Stimulated activated CD4-positive, alpha-beta T cell treated with anti-CD3 and anti-CD28 coated beads, TNF-alpha, amount 100 ng/mL, for 4 hours (primary cell): Measurements from ENCODE around the gene WWOX.
"Not testable (repeated sequence)": the region's sequence is repeated elsewhere in the genome, so short reads cannot be mapped to it uniquely, and the experiment has no call there.

ENCODE experiments used
- DNase-seq, 3 experiments: peaks; one replicate each; pipeline ENCODE4 v3.0.0-alpha.2; 2020; ENCODE audit warnings: low read depth in 3 of 3

Gene WWOX

DNA sequence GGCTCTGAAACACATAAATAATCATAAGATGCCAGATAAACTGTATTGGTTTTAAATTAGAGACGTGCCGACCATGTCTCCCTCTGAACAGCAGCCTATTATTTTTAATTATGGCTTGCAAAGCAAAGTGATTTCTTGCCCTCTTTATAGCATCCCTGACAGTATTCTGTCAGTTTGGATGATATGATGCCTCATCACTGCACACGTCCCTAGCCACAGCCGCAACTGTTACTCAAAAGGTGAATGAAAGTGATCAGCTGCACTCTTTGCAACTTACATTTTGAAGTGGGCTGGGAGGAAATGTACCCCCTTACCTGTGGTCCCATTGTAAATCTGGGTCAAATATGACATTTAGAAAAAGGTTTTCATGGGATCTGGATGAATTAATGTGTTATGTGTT is 1111.2 kb downstream of the WWOX start:
- DNase-seq, result no peak

DNA sequence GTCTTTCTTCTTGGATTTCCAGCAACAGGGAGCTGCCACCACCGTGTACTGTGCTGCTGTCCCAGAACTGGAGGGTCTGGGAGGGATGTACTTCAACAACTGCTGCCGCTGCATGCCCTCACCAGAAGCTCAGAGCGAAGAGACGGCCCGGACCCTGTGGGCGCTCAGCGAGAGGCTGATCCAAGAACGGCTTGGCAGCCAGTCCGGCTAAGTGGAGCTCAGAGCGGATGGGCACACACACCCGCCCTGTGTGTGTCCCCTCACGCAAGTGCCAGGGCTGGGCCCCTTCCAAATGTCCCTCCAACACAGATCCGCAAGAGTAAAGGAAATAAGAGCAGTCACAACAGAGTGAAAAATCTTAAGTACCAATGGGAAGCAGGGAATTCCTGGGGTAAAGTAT is 1112.1 kb downstream of the WWOX start:
- DNase-seq, result no peak

DNA sequence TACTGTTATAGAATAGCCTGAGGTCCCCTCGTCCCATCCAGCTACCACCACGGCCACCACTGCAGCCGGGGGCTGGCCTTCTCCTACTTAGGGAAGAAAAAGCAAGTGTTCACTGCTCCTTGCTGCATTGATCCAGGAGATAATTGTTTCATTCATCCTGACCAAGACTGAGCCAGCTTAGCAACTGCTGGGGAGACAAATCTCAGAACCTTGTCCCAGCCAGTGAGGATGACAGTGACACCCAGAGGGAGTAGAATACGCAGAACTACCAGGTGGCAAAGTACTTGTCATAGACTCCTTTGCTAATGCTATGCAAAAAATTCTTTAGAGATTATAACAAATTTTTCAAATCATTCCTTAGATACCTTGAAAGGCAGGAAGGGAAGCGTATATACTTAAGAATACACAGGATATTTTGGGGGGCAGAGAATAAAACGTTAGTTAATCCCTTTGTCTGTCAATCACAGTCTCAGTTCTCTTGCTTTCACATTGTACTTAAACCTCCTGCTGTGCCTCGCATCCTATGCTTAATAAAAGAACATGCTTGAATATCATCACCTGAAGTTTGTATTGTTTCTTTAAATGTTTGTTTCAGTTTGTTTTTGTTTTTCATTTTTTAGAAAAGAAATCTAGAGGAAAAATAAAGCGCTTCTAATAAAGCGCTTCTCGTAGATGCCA is 1112.8 kb downstream of the WWOX start:
- DNase-seq, result no peak

DNA sequence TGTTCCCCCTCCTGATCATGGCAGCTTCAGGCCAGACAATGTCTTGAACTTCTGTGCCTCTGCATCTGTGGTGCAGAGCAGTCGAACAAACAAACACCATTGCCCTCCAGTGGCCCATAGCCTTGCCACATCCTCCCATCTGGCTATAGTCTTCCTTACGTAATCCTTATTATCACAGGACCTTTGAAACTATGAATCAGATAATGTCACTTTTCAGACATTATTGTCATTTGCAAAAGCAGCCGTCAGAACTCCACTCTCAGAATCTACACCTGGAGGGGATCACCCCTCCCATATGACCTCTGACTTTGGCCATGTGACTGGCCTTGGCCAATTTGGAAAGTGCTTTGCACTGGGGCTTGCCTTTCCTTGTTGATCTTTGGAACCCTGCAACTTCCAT is 1113.8 kb downstream of the WWOX start:
- no peak for DNase-seq

DNA sequence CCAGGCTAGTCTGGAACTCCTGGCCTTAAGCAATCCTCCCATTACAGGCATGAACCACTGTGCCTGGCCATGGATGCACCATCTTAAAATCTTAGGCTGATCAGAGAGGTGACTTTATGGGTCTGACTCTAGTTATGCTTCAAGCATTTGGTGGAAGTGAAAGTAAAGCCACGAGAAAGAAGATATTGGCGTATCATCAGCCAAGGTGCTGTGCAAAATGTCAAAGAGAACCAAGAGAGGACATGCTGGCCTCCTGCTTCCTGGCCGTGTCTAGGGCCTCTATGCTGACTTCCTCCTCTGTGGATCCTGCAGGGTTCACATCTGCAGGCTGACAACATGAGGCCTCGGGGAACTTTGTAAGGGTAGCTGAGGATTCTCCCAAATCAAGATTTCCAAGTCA is 1115.8 kb downstream of the WWOX start:
- DNase-seq, result no peak

DNA sequence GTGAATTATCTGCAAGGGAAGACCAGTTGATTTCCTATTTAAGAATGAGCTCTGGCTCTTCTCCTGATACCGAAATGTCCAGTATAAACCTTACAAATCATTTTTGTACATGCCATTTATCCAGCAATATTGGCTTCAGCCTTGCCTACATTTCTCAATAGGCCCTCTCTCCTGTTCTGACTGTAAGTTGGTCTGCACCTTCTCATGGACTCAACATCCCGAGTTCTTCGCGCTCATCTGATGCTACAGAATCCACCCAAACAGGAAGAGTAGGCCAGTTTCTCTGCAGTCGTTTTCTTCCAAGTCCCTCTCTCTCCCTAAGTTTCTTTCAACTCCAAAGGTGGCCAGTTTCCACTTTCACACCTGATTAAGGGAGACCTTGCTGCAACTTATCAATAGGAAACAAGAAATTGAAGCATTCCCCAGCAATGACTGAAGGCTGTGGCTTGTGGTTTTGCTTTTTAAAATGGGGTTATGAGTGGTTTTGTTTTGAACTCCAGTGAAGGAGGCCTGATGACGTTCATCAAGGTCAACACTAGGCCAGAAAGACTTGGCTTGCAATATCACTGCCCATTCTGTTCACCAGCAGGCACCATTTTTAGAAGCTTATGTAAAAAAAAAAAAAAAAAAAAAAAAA is 1118.0 kb downstream of the WWOX start:
- DNase-seq, result no peak

DNA sequence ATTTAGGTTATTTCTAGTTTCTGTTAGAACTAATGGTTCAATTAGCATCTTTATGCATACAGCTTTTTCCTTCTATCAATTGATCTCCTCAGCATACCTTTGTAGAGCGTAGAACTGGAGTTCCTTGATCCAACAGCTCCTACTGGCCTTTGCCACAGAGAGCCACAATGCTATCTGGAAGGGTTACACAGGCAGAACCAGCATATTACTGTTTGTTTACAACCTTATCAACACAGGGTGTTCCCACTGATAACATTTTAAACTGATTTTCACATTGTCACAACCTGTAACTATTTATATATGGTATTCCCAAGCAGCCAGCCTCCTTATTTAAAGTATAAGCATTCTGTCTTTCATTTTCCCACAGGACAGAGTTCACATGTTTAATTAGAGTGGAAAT is 1118.9 kb downstream of the WWOX start:
- DNase-seq, result no peak

DNA sequence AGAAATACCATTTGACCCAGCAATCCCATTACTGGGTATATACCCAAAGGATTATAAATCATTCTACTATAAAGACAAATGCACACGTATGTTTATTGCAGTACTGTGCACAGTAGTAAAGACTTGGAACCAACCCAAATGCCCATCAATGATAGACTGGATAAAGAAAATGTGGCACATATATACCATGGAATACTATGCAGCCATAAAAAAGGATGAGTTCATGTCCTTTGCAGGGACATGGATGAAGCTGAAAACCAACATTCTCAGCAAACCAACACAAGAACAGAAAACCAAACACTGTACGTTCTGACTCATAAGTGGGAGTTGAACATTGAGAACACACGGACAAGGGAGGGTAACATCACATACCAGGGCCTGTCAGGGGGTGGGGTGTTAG is 1126.5 kb downstream of the WWOX start:
- DNase-seq, result not testable (repeated sequence)

DNA sequence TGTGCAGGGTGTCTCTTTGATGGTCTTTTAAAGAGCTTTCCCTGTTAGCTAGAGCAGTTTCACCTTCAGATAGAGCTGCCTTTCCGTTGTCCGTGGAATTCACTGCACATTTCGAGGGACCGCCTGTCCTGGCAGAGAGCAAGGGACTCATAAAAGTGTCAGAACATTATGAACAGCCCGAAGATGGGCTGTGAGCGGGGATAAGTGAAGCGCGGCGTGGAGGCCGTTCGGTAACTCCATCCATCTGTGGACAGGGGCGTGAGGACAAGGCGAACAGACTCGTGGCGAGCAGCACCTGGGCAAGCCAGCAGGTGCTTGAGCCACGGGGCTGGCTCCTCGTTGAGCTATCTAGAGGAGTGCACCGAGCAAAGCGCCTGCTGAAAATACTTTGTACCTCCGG is 1129.9 kb downstream of the WWOX start:
- DNase-seq, result no peak

DNA sequence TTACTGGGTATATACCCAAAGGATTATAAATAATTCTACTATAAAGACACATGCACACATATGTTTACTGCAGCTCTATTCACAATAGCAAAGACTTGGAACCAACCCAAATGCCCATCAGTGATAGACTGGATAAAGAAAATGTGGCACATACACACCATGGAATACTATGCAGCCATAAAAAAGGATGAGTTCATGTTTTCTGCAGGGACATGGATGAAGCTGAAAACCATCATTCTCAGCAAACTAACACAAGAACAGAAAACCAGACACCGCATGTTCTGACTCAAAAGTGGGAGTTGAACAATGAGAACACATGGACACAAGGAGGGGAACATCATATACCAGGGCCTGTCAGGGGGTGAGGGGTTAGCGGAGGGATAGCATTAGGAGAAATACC is 1146.2 kb downstream of the WWOX start:
- not testable (repeated sequence) for DNase-seq

DNA sequence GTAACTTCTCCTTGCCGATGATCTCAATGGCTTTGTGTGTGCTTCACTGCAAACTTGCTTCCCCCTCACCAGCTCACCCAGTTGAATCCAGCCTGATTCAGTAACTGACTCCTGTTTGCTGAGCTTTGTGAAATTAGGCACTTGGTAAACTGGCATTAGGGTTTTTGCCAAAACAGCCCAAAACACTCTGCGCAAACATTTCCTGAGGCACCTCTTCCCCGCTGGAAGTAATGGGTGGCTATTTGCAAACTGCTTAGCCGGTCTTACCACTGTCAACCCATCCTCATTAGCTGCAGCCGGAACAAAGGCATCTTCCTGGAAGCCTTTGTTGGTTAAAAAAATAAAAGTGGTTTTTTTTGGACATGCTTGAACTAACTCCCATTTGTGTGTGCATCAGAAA is 1147.9 kb downstream of the WWOX start:
- no peak for DNase-seq

DNA sequence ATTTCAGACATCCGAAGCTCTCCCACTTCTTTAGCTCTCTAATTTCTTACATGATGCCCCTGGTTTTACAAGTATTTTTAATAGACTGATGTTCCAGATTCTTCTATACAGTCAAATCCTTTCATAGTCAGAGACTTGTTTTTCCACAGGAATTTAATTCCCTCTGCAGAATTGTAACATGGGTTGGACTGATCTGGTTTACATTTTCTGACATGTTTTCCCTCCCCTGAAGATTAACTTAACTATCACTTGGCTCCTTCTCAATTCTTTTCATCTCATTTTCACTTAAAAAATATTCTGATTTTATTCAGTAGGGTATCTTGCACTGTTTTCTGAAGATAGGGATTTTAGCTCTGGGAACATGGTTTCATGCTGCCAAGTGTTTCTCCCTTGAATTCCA is 1148.9 kb downstream of the WWOX start:
- no peak for DNase-seq

DNA sequence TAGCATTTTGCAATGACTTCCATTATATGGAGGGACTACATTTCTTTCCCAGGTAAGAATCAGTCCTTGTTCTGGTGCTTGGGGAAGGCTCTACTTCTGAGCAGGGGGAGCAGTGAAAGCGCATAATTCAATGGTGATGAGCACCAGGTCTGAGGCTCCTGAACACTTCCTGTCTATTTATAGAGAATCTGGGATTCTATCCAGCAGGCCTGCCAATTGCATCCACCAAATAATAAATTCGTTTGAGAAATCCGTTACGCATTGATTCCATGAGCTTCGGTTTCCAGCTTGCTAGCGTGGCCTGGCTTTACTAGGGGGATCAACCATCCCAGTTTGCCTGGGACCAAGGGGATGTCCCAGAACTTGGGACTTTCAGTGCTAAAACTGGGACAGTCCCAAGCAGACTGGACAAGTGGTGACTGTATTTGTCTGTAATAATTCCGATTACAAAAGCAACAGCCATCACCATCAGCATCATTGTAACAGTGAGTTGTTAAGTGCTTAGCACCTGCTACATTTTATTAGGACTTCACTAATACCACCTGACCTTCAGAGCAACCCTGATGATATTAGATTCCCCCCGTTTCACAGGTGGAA is 1151.1 kb downstream of the WWOX start:
- no peak for DNase-seq

DNA sequence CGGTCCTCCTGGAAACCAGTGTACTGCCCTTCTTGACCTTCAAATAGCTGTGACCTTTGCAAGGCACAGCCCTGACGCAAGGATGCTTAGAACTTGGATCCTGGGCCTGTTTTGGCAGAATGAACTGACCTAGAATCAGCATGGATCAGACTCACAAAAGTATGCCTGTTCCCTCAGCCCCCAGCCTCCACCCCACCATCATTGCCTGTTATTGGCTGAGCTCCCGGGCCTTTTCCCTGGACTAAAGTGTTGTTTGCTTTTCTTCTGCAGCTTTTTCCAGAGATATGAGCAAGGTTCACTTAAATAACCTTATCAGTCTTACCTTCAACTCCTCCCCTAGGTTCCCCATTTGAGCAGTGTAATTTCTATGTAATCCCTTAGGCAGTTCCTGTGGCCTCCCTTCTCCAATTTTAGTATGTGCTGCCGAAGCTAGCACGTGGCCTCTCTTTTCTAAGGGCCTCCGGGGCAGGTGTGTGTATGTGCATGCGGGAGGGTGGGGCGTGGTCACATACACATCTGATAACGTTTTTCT is 1153.7 kb downstream of the WWOX start:
- no peak for DNase-seq

DNA sequence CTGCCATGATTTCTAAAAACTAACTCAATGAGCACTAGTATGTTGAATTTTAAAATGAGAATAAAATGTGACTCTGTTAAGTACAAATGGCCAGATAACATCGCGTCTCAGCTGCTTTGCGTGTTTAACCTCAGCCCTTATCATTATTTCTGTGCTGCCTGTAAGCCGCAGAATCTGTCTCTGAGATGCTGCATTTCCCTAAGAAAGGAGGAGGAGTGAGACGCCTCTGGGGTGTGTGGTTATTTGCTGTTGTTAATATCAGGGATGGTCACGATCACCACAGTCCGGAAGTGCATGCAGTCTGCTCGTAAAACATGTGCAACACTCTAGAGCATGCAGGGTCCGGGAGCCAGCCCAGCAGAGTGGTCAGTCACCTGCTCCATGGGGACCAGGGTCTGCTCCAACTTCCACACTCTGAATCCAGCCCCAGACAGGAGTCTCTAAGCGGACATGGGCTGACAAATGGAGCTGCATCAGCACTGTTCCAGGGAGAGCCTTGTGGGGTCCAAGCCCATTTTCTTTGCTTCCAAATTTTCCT is 1158.6 kb downstream of the WWOX start:
- no peak for DNase-seq

DNA sequence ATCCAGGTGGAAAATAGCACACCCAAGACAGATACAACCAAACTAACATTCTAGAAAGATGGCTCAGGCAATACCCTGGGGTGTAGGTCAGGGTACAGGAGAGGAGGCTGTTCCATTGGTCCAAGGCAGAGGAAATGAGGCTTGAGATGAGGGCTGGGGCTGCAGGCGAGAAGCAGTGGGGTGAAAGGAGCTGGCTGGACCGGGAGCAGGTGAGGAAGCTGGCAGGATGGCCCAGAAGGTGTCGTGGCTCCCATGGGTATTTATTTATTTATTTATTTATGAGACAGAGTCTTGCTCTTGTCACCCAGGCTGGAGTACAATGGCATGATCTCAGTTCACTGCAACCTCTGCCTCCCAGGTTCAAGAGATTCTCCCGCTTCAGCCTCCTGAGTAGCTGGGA is 1161.4 kb downstream of the WWOX start:
- not testable (repeated sequence) for DNase-seq

DNA sequence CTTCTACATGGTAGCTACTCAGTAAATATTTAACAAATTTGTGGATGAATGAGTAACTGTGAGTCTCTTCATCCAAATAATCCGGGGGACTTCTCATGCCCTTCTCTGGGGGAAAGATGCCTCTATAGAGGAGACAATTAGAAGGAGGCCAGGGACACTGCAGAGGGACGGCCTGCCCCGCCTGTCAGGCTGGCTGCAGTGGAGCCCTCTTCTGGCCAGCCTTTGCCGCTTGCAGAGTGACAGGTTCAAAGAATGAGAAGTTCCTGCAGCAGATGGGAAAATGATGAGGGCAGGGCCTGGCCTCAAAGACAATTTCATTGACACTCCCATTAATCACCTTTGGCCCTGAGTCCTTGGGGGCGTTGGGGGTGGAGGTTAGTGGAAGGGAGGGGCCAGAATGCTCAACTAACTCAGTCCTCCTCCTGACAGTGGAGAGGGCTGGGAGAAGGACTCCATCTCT is 1162.1 kb downstream of the WWOX start:
- no peak for DNase-seq

DNA sequence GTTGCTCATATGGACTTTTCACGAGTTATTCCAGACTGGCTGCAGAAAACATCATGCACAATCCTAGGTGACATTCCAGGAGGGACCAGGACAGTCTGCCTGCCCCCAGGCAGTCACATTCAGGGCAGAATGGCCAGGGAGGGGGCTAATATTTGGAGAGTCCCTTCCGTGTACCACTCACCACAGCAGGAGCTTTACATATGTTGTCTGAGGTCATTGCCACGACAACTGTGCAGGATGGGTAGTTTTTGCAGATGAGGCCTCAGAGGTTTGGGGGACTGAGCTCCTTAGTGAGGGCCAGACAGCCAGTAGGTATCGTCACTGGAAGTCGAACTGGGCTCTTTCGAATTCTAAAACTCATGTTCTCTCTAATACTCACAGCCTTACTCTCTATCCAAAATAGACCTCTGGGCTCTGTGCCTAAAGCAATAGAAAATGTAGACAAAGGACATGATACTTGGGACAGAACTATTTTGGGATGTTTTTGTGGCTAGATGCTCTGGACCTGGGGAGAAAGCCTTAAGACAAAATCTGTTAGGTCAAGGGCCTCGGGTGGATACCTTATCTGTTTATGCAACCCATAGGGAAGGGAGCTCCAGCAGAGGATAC is 1162.6 kb downstream of the WWOX start:
- no peak for DNase-seq
